H9 (cell line): ENCODE results near the gene NUP210L. TPM values are rescaled to one million over a fixed set of nuclear protein-coding genes. Genes with fewer than 3 reads are reported as not detected.
A peak's percentile ranks its signal among the peaks of the same experiment; 100 is the strongest.

Experiments
- DNase-seq: peaks from one replicate; pipeline ENCODE4 v3.0.0-alpha.2; 2017
- H2AFZ ChIP-seq: one replicate; pipeline ENCODE4 v1.6.1; 2013; ENCODE audit warnings: mild to moderate bottlenecking, low read length, control low read depth, moderate library complexity
- H2AK5ac ChIP-seq: 2 replicates; pipeline ENCODE4 v1.6.1; 2013; ENCODE audit warnings: low read length, control low read depth, mixed read lengths; ENCODE audit not compliant: insufficient read length
- H2BK120ac ChIP-seq: one replicate; pipeline ENCODE4 v1.6.1; 2013; ENCODE audit warnings: low read depth, mild to moderate bottlenecking, low read length, control low read depth, inconsistent platforms; ENCODE audit not compliant: poor library complexity, severe bottlenecking
- H2BK12ac ChIP-seq: 2 replicates; pipeline ENCODE4 v1.6.1; 2013; ENCODE audit warnings: low read length, control low read depth, mixed read lengths, low read depth; ENCODE audit not compliant: insufficient read length
- H2BK15ac ChIP-seq: 2 replicates; pipeline ENCODE4 v1.6.1; 2013; ENCODE audit warnings: low read depth, low read length, control low read depth
- H2BK20ac ChIP-seq: one replicate; pipeline ENCODE4 v1.6.1; 2013; ENCODE audit warnings: low read depth, mild to moderate bottlenecking, low read length, control low read depth, inconsistent platforms; ENCODE audit not compliant: poor library complexity, severe bottlenecking
- H2BK5ac ChIP-seq: 2 replicates; pipeline ENCODE4 v1.6.1; 2013; ENCODE audit warnings: low read length, control low read depth, mixed read lengths; ENCODE audit not compliant: insufficient read length
- H3K14ac ChIP-seq: 2 replicates; pipeline ENCODE4 v1.6.1; 2013; ENCODE audit warnings: low read length, control low read depth; ENCODE audit not compliant: insufficient read depth
- H3K18ac ChIP-seq: 2 replicates; pipeline ENCODE4 v1.6.1; 2013; ENCODE audit warnings: low read depth, mild to moderate bottlenecking, mixed read lengths, low read length, control low read depth; ENCODE audit not compliant: insufficient read length
- H3K23ac ChIP-seq: 2 replicates; pipeline ENCODE4 v1.6.1; 2013; ENCODE audit warnings: low read length, control low read depth, mixed read lengths, low read depth; ENCODE audit not compliant: insufficient read length
- H3K23me2 ChIP-seq: 2 replicates; pipeline ENCODE4 v1.6.1; 2013; ENCODE audit warnings: low read depth, mild to moderate bottlenecking, mixed read lengths, low read length, control low read depth; ENCODE audit not compliant: insufficient read length, poor library complexity, severe bottlenecking
- H3K27ac ChIP-seq: 2 replicates; pipeline ENCODE4 v1.5.1; 2013; ENCODE audit warnings: low read length, control low read depth, mixed read lengths, low read depth; ENCODE audit not compliant: insufficient read length
- H3K27me3 ChIP-seq: 2 replicates; pipeline ENCODE4 v1.6.1; 2013; ENCODE audit warnings: low read length, control low read depth, inconsistent platforms; ENCODE audit not compliant: insufficient read depth
- H3K4ac ChIP-seq: 2 replicates; pipeline ENCODE4 v1.6.1; 2013; ENCODE audit warnings: low read depth, mild to moderate bottlenecking, control low read depth, inconsistent platforms, low read length, moderate library complexity
- H3K4me1 ChIP-seq: 2 replicates; pipeline ENCODE4 v1.6.1; 2013; ENCODE audit warnings: low read length, control low read depth, inconsistent platforms; ENCODE audit not compliant: insufficient read depth
- H3K4me2 ChIP-seq: 2 replicates; pipeline ENCODE4 v1.6.1; 2013; ENCODE audit warnings: low read length, control low read depth, mixed read lengths; ENCODE audit not compliant: insufficient read length, insufficient read depth
- H3K56ac ChIP-seq: 2 replicates; pipeline ENCODE4 v1.6.1; 2013; ENCODE audit warnings: low read depth, mild to moderate bottlenecking, mixed read lengths, low read length, control low read depth; ENCODE audit not compliant: insufficient read length
- H3K79me1 ChIP-seq: 2 replicates; pipeline ENCODE4 v1.6.1; 2013; ENCODE audit warnings: low read depth, mild to moderate bottlenecking, moderate library complexity, low read length, control low read depth, inconsistent platforms; ENCODE audit not compliant: insufficient read depth, poor library complexity, severe bottlenecking
- H3K79me2 ChIP-seq: 2 replicates; pipeline ENCODE4 v1.6.1; 2013; ENCODE audit warnings: low read length, control low read depth, inconsistent platforms; ENCODE audit not compliant: insufficient read depth
- H3K9ac ChIP-seq: 2 replicates; pipeline ENCODE4 v1.6.1; 2013; ENCODE audit warnings: low read length, control low read depth, mixed read lengths; ENCODE audit not compliant: insufficient read length; ENCODE audit errors: extremely low read depth
- H3K9me3 ChIP-seq: one replicate; pipeline ENCODE4 v1.6.1; 2013; ENCODE audit warnings: low read depth, low read length, inconsistent platforms; ENCODE audit not compliant: control insufficient read depth
- H3T11ph ChIP-seq: one replicate; pipeline ENCODE4 v1.6.1; 2013; ENCODE audit warnings: mild to moderate bottlenecking, low read length, control low read depth, inconsistent platforms
- H4K20me1 ChIP-seq: one replicate; pipeline ENCODE4 v1.6.1; 2013; ENCODE audit not compliant: control insufficient read depth, insufficient read length, insufficient read depth
- H4K5ac ChIP-seq: 2 replicates; pipeline ENCODE4 v1.6.1; 2013; ENCODE audit warnings: low read depth, mild to moderate bottlenecking, mixed read lengths, low read length, control low read depth; ENCODE audit not compliant: insufficient read length
- H4K8ac ChIP-seq: replicated peaks from 2 replicates; pipeline ENCODE4 v1.6.1; 2013; ENCODE audit warnings: low read length, control low read depth, mixed read lengths, low read depth; ENCODE audit not compliant: insufficient read length
- H4K91ac ChIP-seq: 2 replicates; pipeline ENCODE4 v1.6.1; 2013; ENCODE audit warnings: low read depth, mild to moderate bottlenecking, moderate library complexity, mixed read lengths, low read length, control low read depth; ENCODE audit not compliant: insufficient read length
- H3K27ac Mint-ChIP-seq, 3 experiments: 2 replicates in 2 of 3; 3 replicates in 1 of 3; pipeline ENCODE4 v1.8.0; 2020 to 2021; ENCODE audit warnings: mixed read lengths in 3 of 3, mild to moderate bottlenecking in 1 of 3, moderate library complexity in 1 of 3
- H3K27me3 Mint-ChIP-seq: 2 replicates; pipeline ENCODE4 v1.8.0; 2021; ENCODE audit warnings: low read depth, mild to moderate bottlenecking, moderate library complexity, mixed read lengths
- H3K36me3 Mint-ChIP-seq, 3 experiments: 2 replicates in 2 of 3; 3 replicates in 1 of 3; pipeline ENCODE4 v1.8.0; 2020 to 2021; ENCODE audit warnings: low read depth in 3 of 3, mixed read lengths in 3 of 3; ENCODE audit not compliant: insufficient read depth in 1 of 3
- H3K4me1 Mint-ChIP-seq, 2 experiments: 2 replicates each; pipeline ENCODE4 v1.8.0; 2020; ENCODE audit warnings: mixed read lengths in 2 of 2
- H3K4me3 Mint-ChIP-seq, 2 experiments: 2 replicates in 1 of 2; 3 replicates in 1 of 2; pipeline ENCODE4 v1.8.0; 2020 to 2021; ENCODE audit warnings: mild to moderate bottlenecking in 2 of 2, mixed read lengths in 2 of 2, moderate library complexity in 1 of 2
- H3K9me3 Mint-ChIP-seq, 2 experiments: 2 replicates in 1 of 2; 3 replicates in 1 of 2; pipeline ENCODE4 v1.8.0; 2020; ENCODE audit warnings: mild to moderate bottlenecking in 2 of 2, mixed read lengths in 2 of 2, moderate library complexity in 1 of 2
- WGBS: extraction: QIAGEN DNeasy Blood & Tissue Kit; methylation state at CpG from one replicate; pipeline ENCODE4 v1.1.7; 2013; ENCODE audit warnings: missing lambda C conversion rate, low lambda C conversion rate, mixed read lengths; ENCODE audit not compliant: insufficient read length; ENCODE audit errors: extremely low coverage; 5-methylcytosine and 5-hydroxymethylcytosine counted together
- total RNA-seq: library from RNA; stranded (reverse); gene quantifications from 2 replicates; pipeline ENCODE4 v1.2.1, GENCODE V29; 2021
- TF ChIP-seq, protein P1 (sequence below): fragments of 200-600 bp; sonication (generic); conservative IDR thresholded peaks from 3 replicates; pipeline ENCODE4 v1.8.0; 2021; ENCODE audit warnings: antibody characterized with exemption, mild to moderate bottlenecking

The NUP210L gene
- total RNA-seq, 1 experiment from 2014 or later = 0.04 TPM

DNA sequence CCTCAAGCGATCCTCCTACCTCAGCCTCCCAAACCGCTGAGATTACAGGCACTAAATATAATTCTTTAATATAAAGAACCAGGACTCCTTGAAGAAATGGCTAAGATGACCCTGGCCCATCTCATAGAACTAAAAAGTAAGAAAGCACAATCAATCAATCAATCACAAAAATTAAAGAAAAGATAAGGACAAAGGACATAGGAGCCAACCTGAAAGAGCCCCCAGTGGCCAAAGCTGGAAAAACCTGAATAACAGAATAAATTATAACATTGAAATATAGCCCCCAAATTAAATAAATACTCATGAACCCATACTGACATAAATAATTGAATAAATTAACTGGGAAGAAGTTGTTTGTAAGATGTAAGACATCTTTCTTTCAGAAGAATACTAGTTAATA, 8.9 kb downstream of the NUP210L start:
- Histone ChIP-seq H2BK20ac (no peak overlapping the region), H3K9ac (no peak overlapping the region), H3K4ac (no peak overlapping the region), H3K23ac (no peak overlapping the region), H2BK120ac (no peak overlapping the region), H3K9me3 (no peaks in the 10 kb centered on the region), H3T11ph (no peak overlapping the region), H3K14ac (no peak overlapping the region), H4K91ac (no peak overlapping the region), H2AK5ac (no peak overlapping the region), H2BK5ac (no peak overlapping the region), H3K79me2 (no peaks in the 10 kb centered on the region), H3K79me1 (no peaks in the 10 kb centered on the region), H3K18ac (no peak overlapping the region), H2BK12ac (no peak overlapping the region), H3K4me1 (no peaks in the 10 kb centered on the region), H3K23me2 (no peaks in the 10 kb centered on the region), H2AFZ (no peak overlapping the region), H3K27me3 (no peaks in the 10 kb centered on the region), H4K5ac (no peak overlapping the region), H3K4me2 (no peak overlapping the region), H4K20me1 (no peaks in the 10 kb centered on the region), H4K8ac (no peak overlapping the region), H2BK15ac (no peak overlapping the region), H3K27ac (no peak overlapping the region), H3K56ac (no peak overlapping the region)
- Mint-ChIP-seq H3K27ac (no peak overlapping the region), H3K36me3 (no peaks in the 10 kb centered on the region), H3K9me3 (no peaks in the 10 kb centered on the region), H3K4me1 (no peaks in the 10 kb centered on the region), H3K4me3 (no peak overlapping the region), H3K27me3 (no peaks in the 10 kb centered on the region)
- TF ChIP-seq, protein P1, sequence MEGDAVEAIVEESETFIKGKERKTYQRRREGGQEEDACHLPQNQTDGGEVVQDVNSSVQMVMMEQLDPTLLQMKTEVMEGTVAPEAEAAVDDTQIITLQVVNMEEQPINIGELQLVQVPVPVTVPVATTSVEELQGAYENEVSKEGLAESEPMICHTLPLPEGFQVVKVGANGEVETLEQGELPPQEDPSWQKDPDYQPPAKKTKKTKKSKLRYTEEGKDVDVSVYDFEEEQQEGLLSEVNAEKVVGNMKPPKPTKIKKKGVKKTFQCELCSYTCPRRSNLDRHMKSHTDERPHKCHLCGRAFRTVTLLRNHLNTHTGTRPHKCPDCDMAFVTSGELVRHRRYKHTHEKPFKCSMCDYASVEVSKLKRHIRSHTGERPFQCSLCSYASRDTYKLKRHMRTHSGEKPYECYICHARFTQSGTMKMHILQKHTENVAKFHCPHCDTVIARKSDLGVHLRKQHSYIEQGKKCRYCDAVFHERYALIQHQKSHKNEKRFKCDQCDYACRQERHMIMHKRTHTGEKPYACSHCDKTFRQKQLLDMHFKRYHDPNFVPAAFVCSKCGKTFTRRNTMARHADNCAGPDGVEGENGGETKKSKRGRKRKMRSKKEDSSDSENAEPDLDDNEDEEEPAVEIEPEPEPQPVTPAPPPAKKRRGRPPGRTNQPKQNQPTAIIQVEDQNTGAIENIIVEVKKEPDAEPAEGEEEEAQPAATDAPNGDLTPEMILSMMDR = peak; percentile 61
- DNase-seq = no peak
- no CpG with 5 or more reads among the region's 2 CpGs for WGBS
